ENCODE results near the gene TSC22D4.

Gene TSC22D4

DNA sequence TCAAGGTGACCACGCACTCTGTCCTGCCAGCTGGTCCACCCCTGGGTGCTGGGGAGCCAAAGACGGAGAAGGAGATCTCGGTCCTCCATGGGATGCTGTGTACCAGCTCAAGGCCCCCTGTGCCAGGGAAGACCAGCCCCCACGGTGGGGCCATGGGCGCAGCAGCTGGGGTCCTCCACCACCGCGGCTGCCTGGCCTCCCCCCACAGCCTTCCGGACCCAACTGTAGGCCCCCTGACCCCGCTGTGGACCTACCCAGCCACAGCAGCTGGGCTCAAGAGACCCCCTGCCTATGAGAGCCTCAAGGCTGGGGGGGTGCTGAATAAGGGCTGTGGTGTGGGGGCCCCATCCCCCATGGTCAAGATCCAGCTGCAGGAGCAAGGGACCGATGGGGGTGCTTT, 10.1 kb upstream of the TSC22D4 start:
- TF ChIP-seq POLR2AphosphoS5 (IDR thresholded peaks at IDR 0.05; ENCODE audit: low read depth, low read length) (no peak), SIN3A (IDR thresholded peaks at IDR 0.05; ENCODE audit: borderline replicate concordance, insufficient read depth, low read length) (no peak), TAF1 (IDR thresholded peaks at IDR 0.05; ENCODE audit: borderline replicate concordance, insufficient read depth, low read length) (no peak), FOXP2 (optimal IDR thresholded peaks at IDR 0.05; ENCODE audit: borderline replicate concordance, extremely low read depth, extremely low read length, insufficient read depth) (no peak)
- TF ChIP-seq, protein P1, sequence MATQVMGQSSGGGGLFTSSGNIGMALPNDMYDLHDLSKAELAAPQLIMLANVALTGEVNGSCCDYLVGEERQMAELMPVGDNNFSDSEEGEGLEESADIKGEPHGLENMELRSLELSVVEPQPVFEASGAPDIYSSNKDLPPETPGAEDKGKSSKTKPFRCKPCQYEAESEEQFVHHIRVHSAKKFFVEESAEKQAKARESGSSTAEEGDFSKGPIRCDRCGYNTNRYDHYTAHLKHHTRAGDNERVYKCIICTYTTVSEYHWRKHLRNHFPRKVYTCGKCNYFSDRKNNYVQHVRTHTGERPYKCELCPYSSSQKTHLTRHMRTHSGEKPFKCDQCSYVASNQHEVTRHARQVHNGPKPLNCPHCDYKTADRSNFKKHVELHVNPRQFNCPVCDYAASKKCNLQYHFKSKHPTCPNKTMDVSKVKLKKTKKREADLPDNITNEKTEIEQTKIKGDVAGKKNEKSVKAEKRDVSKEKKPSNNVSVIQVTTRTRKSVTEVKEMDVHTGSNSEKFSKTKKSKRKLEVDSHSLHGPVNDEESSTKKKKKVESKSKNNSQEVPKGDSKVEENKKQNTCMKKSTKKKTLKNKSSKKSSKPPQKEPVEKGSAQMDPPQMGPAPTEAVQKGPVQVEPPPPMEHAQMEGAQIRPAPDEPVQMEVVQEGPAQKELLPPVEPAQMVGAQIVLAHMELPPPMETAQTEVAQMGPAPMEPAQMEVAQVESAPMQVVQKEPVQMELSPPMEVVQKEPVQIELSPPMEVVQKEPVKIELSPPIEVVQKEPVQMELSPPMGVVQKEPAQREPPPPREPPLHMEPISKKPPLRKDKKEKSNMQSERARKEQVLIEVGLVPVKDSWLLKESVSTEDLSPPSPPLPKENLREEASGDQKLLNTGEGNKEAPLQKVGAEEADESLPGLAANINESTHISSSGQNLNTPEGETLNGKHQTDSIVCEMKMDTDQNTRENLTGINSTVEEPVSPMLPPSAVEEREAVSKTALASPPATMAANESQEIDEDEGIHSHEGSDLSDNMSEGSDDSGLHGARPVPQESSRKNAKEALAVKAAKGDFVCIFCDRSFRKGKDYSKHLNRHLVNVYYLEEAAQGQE (IDR thresholded peaks at IDR 0.05; ENCODE audit: insufficient read depth in 1 of 2, low read depth in 2 of 2, low read length in 2 of 2) = no peak

DNA sequence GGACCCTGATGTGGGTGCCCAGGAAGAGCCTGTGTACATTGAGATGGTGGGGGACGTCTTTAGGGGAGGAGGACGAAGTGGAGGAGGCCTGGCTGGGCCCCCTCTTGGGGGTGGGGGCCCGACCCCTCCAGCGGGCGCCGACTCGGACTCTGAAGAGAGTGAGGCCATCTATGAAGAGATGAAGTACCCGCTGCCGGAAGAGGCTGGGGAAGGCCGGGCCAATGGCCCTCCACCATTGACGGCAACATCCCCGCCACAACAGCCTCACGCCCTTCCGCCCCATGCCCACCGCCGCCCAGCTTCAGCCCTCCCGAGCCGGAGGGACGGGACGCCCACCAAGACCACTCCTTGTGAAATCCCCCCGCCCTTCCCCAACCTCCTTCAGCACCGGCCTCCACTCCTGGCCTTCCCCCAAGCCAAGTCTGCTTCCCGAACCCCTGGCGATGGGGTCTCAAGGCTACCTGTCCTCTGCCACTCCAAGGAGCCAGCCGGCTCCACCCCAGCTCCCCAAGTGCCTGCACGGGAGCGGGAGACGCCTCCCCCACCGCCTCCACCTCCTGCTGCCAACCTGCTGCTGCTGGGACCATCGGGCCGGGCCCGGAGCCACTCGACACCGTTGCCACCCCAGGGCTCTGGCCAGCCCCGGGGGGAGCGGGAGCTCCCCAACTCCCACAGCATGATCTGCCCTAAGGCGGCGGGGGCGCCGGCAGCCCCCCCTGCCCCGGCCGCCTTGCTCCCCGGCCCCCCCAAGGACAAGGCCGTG, 9.5 kb upstream of the TSC22D4 start:
- TF ChIP-seq, protein P1 (IDR thresholded peaks at IDR 0.05; ENCODE audit: insufficient read depth in 1 of 2, low read depth in 2 of 2, low read length in 2 of 2) = no peak
- no peak for TF ChIP-seq FOXP2 (optimal IDR thresholded peaks at IDR 0.05; ENCODE audit: borderline replicate concordance, extremely low read depth, extremely low read length, insufficient read depth)
- no peak for TF ChIP-seq TAF1 (IDR thresholded peaks at IDR 0.05; ENCODE audit: borderline replicate concordance, insufficient read depth, low read length)
- no peak for TF ChIP-seq POLR2AphosphoS5 (IDR thresholded peaks at IDR 0.05; ENCODE audit: low read depth, low read length)
- no peak for TF ChIP-seq SIN3A (IDR thresholded peaks at IDR 0.05; ENCODE audit: borderline replicate concordance, insufficient read depth, low read length)

DNA sequence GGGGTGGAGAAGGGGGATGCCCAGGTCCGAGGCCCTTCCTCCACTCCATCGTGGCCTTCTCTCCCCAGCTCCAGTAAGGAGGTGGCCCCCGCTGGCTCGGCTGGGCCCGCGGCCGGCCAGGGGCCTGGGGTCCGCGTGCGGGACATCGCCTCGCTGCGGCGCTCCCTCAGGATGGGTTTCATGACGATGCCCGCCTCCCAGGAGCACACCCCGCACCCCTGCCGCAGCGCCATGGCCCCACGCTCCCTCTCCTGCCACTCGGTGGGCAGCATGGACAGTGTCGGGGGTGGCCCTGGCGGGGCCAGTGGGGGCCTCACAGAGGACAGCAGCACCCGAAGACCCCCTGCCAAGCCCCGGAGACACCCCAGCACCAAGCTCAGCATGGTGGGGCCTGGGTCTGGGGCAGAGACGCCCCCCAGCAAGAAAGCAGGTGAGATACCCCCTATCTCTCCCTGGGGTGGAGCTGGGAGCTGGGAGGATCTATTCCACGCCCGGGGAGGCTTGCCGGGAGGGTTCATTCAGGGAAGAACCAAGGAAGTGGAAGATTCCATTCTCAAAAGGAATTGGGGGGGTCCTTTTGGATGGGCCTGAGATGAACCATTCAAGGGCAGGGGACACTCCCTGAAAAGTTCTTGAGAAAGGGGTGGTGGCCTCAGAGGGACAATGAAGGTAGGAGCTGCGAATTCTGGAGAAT, 7.9 kb upstream of the TSC22D4 start:
- TF ChIP-seq TAF1 (IDR thresholded peaks at IDR 0.05; ENCODE audit: borderline replicate concordance, insufficient read depth, low read length) (no peak), POLR2AphosphoS5 (IDR thresholded peaks at IDR 0.05; ENCODE audit: low read depth, low read length) (no peak), SIN3A (IDR thresholded peaks at IDR 0.05; ENCODE audit: borderline replicate concordance, insufficient read depth, low read length) (no peak), FOXP2 (optimal IDR thresholded peaks at IDR 0.05; ENCODE audit: borderline replicate concordance, extremely low read depth, extremely low read length, insufficient read depth) (no peak)
- TF ChIP-seq, protein P1 (IDR thresholded peaks at IDR 0.05; ENCODE audit: insufficient read depth in 1 of 2, low read depth in 2 of 2, low read length in 2 of 2) = no peak

DNA sequence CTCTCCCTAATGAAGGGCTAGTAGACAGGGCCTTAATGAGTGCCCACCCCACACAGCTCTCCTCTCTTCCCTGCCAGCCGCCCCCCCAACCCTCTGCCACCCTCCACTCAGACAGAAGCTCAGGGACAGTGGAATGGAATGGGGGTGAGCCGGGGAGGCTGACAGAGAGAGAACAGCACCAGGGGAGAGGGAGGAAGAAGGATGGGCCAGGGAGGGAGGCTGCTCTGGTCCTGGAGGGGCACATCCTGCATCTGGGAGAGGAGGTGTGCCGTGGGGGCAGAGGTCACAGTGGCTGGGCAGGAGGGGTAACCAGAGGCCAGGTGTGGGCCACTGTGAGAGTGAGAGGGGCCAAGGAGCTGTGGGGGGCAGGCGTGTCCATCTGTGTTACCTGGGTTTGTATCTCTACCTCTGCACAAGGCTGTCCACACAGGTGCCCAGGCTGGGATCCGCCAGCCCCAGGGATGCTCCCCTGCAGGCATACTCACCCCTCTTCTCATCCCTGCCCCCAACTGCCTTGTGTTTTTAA, 7.2 kb upstream of the TSC22D4 start:
- TF ChIP-seq FOXP2 (optimal IDR thresholded peaks at IDR 0.05; ENCODE audit: borderline replicate concordance, extremely low read depth, extremely low read length, insufficient read depth) (no peak), SIN3A (IDR thresholded peaks at IDR 0.05; ENCODE audit: borderline replicate concordance, insufficient read depth, low read length) (no peak)

DNA sequence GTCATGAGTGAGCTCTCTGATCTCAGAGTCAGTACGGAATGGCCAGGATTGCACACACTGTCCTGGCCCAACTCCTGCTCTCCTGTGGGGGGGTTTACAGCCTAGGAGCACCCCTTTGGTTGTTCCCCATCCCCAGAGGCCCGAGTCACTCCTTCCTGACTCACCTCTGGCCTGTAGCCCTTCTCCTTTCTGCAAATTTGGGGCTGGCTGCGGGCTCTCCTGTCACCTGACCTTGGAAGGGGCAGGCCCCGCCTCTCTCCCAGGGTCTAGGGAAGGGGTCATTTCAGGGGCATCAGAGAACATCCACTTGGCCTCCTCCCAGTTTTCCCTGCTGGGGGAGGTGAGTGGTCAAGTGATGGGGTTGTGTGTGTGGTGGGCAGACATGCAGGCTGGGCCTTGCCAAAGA, 6.5 kb upstream of the TSC22D4 start:
- no peak for TF ChIP-seq POLR2AphosphoS5 (IDR thresholded peaks at IDR 0.05; ENCODE audit: low read depth, low read length)
- TF ChIP-seq, protein P1 (IDR thresholded peaks at IDR 0.05; ENCODE audit: insufficient read depth in 1 of 2, low read depth in 2 of 2, low read length in 2 of 2) = no peak
- TF ChIP-seq TAF1 (IDR thresholded peaks at IDR 0.05; ENCODE audit: borderline replicate concordance, insufficient read depth, low read length) = no peak
- no peak for TF ChIP-seq SIN3A (IDR thresholded peaks at IDR 0.05; ENCODE audit: borderline replicate concordance, insufficient read depth, low read length)
